T-helper 17 cell (primary cell): ENCODE measurements around the gene L3MBTL1. TPM values are rescaled to one million over a fixed set of nuclear protein-coding genes. Genes with fewer than 3 reads are reported as not detected.
A peak's percentile ranks its signal among the peaks of the same experiment; 100 is the strongest.

ENCODE experiments used
- ATAC-seq: fragments of 150-1000 bp; cut with Tn5 transposase; 2 replicates; pipeline ENCODE4 v1.10.0; 2021; ENCODE audit warnings: mild to moderate bottlenecking, moderate library complexity
- DNase-seq, 3 donors: peaks; one replicate each; pipeline versions ENCODE4 v3.0.0 to v3.0.0-alpha.2; 2020 to 2021
- H3K9me3 ChIP-seq: one replicate; pipeline ENCODE4 v1.7.0; 2013; ENCODE audit warnings: low read length, mild to moderate bottlenecking; ENCODE audit not compliant: control insufficient read depth, poor library complexity, severe bottlenecking
- H3K27ac Mint-ChIP-seq: one replicate; pipeline ENCODE4 v1.8.0; 2022; ENCODE audit warnings: mild to moderate bottlenecking, moderate library complexity, mixed read lengths
- H3K27me3 Mint-ChIP-seq: one replicate; pipeline ENCODE4 v1.8.0; 2022; ENCODE audit warnings: mixed read lengths
- H3K36me3 Mint-ChIP-seq: one replicate; pipeline ENCODE4 v1.8.0; 2022; ENCODE audit warnings: low read depth, mixed read lengths
- H3K4me1 Mint-ChIP-seq: one replicate; pipeline ENCODE4 v1.8.0; 2022; ENCODE audit warnings: mild to moderate bottlenecking, mixed read lengths
- H3K4me3 Mint-ChIP-seq: one replicate; pipeline ENCODE4 v1.8.0; 2022; ENCODE audit warnings: mild to moderate bottlenecking, moderate library complexity, mixed read lengths
- total RNA-seq, 4 donors: library from RNA in 2 of 4; stranded (reverse) in 2 of 4; gene quantifications; one replicate each; pipeline ENCODE4 v1.2.3 and lab custom pipeline; 2022 to 2026

The L3MBTL1 gene
- total RNA-seq (10 to 100 TPM in 1 of 2 donors, 1 to 10 TPM in 1; 9.9 to 11.6 TPM), total RNA-seq (lab: John Stamatoyannopoulos, UW) (6.3 to 12.7 reads per million in 2 donors)

- ATAC-seq, result peak; percentile 37
- H3K9me3 ChIP-seq, result no peaks in the 10 kb centered on the region
- Mint-ChIP-seq H3K36me3 (no peaks in the 10 kb centered on the region), H3K4me3 (peak within 1 kb of the TSS; percentile 71), H3K4me1 (peaks cover 3% of the 10 kb centered on the region), H3K27me3 (peaks cover 64% of the 10 kb centered on the region), H3K27ac (no peak within 1 kb of the TSS)
- no peak for DNase-seq
These were observed at the start of gene L3MBTL1 for GRCh38 chr20:43507150-43508080. L3MBTL1 (plus strand) TSS chr20:43507697; CDS start chr20:43513504, 5,807 bp downstream.

GRCh38 chr20:43458422-43458924, 49.0 kb upstream of the L3MBTL1 start:
- Mint-ChIP-seq H3K27me3 (peaks cover 10% of the 10 kb centered on the region), H3K4me3 (peak overlapping the region; percentile 90), H3K36me3 (peaks cover 10% of the 10 kb centered on the region), H3K27ac (peak overlapping the region; percentile 96), H3K4me1 (peaks cover 26% of the 10 kb centered on the region)
- H3K9me3 ChIP-seq, result no peaks in the 10 kb centered on the region
- ATAC-seq, result peak; percentile 1
- no peak for DNase-seq

GRCh38 chr20:43459022-43459942, 48.2 kb upstream of the L3MBTL1 start:
- DNase-seq, result no peak
- H3K4me3 Mint-ChIP-seq, result peak overlapping the region; percentile 90
- H3K36me3 Mint-ChIP-seq, result peaks cover 10% of the 10 kb centered on the region
- H3K4me1 Mint-ChIP-seq, result peaks cover 28% of the 10 kb centered on the region
- no peaks in the 10 kb centered on the region for H3K9me3 ChIP-seq
- peak overlapping the region; percentile 96 for H3K27ac Mint-ChIP-seq
- H3K27me3 Mint-ChIP-seq, result peaks cover 3% of the 10 kb centered on the region
- no peak for ATAC-seq

- Mint-ChIP-seq H3K4me1 (peaks cover 28% of the 10 kb centered on the region), H3K36me3 (peaks cover 10% of the 10 kb centered on the region)
- no peak for ATAC-seq
These were observed 47.2 kb upstream of the L3MBTL1 start for GRCh38 chr20:43460172-43460829.

GRCh38 chr20:43460830-43461200, 46.7 kb upstream of the L3MBTL1 start:
- Mint-ChIP-seq H3K27me3 (no peaks in the 10 kb centered on the region), H3K4me3 (peak overlapping the region; percentile 25), H3K36me3 (peaks cover 10% of the 10 kb centered on the region), H3K27ac (peak overlapping the region; percentile 96), H3K4me1 (peaks cover 28% of the 10 kb centered on the region)
- no peaks in the 10 kb centered on the region for H3K9me3 ChIP-seq
- DNase-seq, result no peak
- ATAC-seq, result no peak

More at GRCh38 chr20:43460172-43460829, 47.2 kb upstream of the L3MBTL1 start:
- H3K27ac Mint-ChIP-seq, result peak overlapping the region; percentile 96
- peak overlapping the region; percentile 25 for H3K4me3 Mint-ChIP-seq
- no peaks in the 10 kb centered on the region for H3K27me3 Mint-ChIP-seq
- no peaks in the 10 kb centered on the region for H3K9me3 ChIP-seq
- no peak for DNase-seq

GRCh38 chr20:43461894-43462659, 45.4 kb upstream of the L3MBTL1 start:
- Mint-ChIP-seq H3K27me3 (no peaks in the 10 kb centered on the region), H3K4me1 (peaks cover 26% of the 10 kb centered on the region)

GRCh38 chr20:43462660-43463526, 44.6 kb upstream of the L3MBTL1 start:
- Mint-ChIP-seq H3K4me3 (peak overlapping the region; percentile 67), H3K27ac (peak overlapping the region; percentile 68), H3K4me1 (peaks cover 24% of the 10 kb centered on the region), H3K36me3 (peaks cover 10% of the 10 kb centered on the region), H3K27me3 (no peaks in the 10 kb centered on the region)
- no peak for DNase-seq
- no peak for ATAC-seq
- no peaks in the 10 kb centered on the region for H3K9me3 ChIP-seq

More at GRCh38 chr20:43461894-43462659, 45.4 kb upstream of the L3MBTL1 start:
- Mint-ChIP-seq H3K4me3 (no peak overlapping the region), H3K36me3 (peaks cover 10% of the 10 kb centered on the region), H3K27ac (peak overlapping the region; percentile 37)
- DNase-seq (no peak), ATAC-seq (no peak)
- H3K9me3 ChIP-seq, result no peaks in the 10 kb centered on the region

GRCh38 chr20:43463527-43464218, 43.8 kb upstream of the L3MBTL1 start:
- Mint-ChIP-seq H3K36me3 (peaks cover 10% of the 10 kb centered on the region), H3K27ac (peak overlapping the region; percentile 68), H3K4me1 (peaks cover 24% of the 10 kb centered on the region), H3K27me3 (no peaks in the 10 kb centered on the region), H3K4me3 (peak overlapping the region; percentile 67)
- DNase-seq (no peak), ATAC-seq (no peak)
- no peaks in the 10 kb centered on the region for H3K9me3 ChIP-seq

- no peak overlapping the region for H3K4me3 Mint-ChIP-seq
These were observed 43.2 kb upstream of the L3MBTL1 start for GRCh38 chr20:43464219-43464790.

GRCh38 chr20:43465625-43465943, 41.9 kb upstream of the L3MBTL1 start:
- H3K4me1 Mint-ChIP-seq, result peaks cover 14% of the 10 kb centered on the region
- DNase-seq, result no peak
- H3K27ac Mint-ChIP-seq, result peak overlapping the region; percentile 37
- H3K4me3 Mint-ChIP-seq, result peak overlapping the region; percentile 69
- peaks cover 6% of the 10 kb centered on the region for H3K36me3 Mint-ChIP-seq
- no peaks in the 10 kb centered on the region for H3K9me3 ChIP-seq
- no peak for ATAC-seq
- no peaks in the 10 kb centered on the region for H3K27me3 Mint-ChIP-seq

More at GRCh38 chr20:43464219-43464790, 43.2 kb upstream of the L3MBTL1 start:
- peak; percentile 7 for ATAC-seq
- DNase-seq, result no peak
- H3K9me3 ChIP-seq, result no peaks in the 10 kb centered on the region
- peak overlapping the region; percentile 68 for H3K27ac Mint-ChIP-seq
- peaks cover 20% of the 10 kb centered on the region for H3K4me1 Mint-ChIP-seq
- H3K36me3 Mint-ChIP-seq, result peaks cover 10% of the 10 kb centered on the region
- H3K27me3 Mint-ChIP-seq, result no peaks in the 10 kb centered on the region

GRCh38 chr20:43467589-43467988, 39.9 kb upstream of the L3MBTL1 start:
- H3K36me3 Mint-ChIP-seq, result peaks cover 2% of the 10 kb centered on the region
- H3K4me1 Mint-ChIP-seq, result peaks cover 8% of the 10 kb centered on the region

More at GRCh38 chr20:43467589-43467988, 39.9 kb upstream of the L3MBTL1 start:
- no peak overlapping the region for H3K4me3 Mint-ChIP-seq
- DNase-seq (no peak), ATAC-seq (no peak)
- no peaks in the 10 kb centered on the region for H3K9me3 ChIP-seq
- H3K27me3 Mint-ChIP-seq, result no peaks in the 10 kb centered on the region
- peak overlapping the region; percentile 47 for H3K27ac Mint-ChIP-seq
